Sigmoid colon (tissue), 7 donors: ENCODE results near the gene ZBTB7A. TPM values are rescaled to one million over a fixed set of nuclear protein-coding genes. Genes with fewer than 3 reads are reported as not detected.

ENCODE experiments used
- DNase-seq: peaks from one replicate; pipeline ENCODE4 v3.0.0-alpha.2; 2019
- H3K27ac ChIP-seq, 4 donors: fragments of 200-600 bp; sonication (generic); one replicate each; pipeline ENCODE4 v1.5.1; 2016 to 2019; ENCODE audit warnings: mild to moderate bottlenecking in 1 of 4
- H3K27me3 ChIP-seq, 3 donors: fragments of 200-600 bp; sonication (generic); one replicate each; pipeline ENCODE4 v1.5.1; 2019; ENCODE audit warnings: mild to moderate bottlenecking in 1 of 3
- H3K36me3 ChIP-seq, 4 donors: fragments of 200-600 bp; sonication (generic); one replicate each; pipeline ENCODE4 v1.5.1; 2016 to 2019
- H3K4me1 ChIP-seq, 4 donors: fragments of 200-600 bp; sonication (generic); one replicate each; pipeline ENCODE4 v1.5.1; 2017 to 2019
- H3K4me3 ChIP-seq, 4 donors: fragments of 200-600 bp; sonication (generic); one replicate each; pipeline ENCODE4 v1.5.1; 2017 to 2019; ENCODE audit warnings: mild to moderate bottlenecking in 2 of 4, moderate library complexity in 1 of 4
- H3K9me3 ChIP-seq, 4 donors: fragments of 200-600 bp in 3 of 4; sonication (generic) in 3 of 4; one replicate each; pipeline versions ENCODE4 v1.5.1 to v1.6.1; 2013 to 2019
- EP300 ChIP-seq, 4 donors: sonication (generic); formaldehyde crosslinking; IDR thresholded peaks; one replicate each; pipeline ENCODE4 v1.6.1; 2017; ENCODE audit warnings: antibody characterized with exemption in 4 of 4
- POLR2A ChIP-seq, 2 donors: fragments of 450-650 bp; IDR thresholded peaks; one replicate each; pipeline ENCODE4 v1.6.1; 2016; ENCODE audit warnings: antibody characterized with exemption in 2 of 2, mild to moderate bottlenecking in 2 of 2, moderate library complexity in 2 of 2
- POLR2AphosphoS5 ChIP-seq, 4 donors: sonication (generic); formaldehyde crosslinking; IDR thresholded peaks; one replicate each; pipeline ENCODE4 v1.6.1; 2017; ENCODE audit warnings: antibody characterized with exemption in 4 of 4
- WGBS, 2 donors: extraction: QIAGEN DNeasy Blood & Tissue Kit; methylation state at CpG; one replicate each; pipeline ENCODE4 v1.1.7; 2013; 5-methylcytosine and 5-hydroxymethylcytosine counted together
- intact Hi-C: fragments of 100-400 bp; cut with DNase I; formaldehyde crosslinking; loops from one replicate; pipeline ENCODE4 v1.15.1; 2023
- polyA plus RNA-seq, 3 donors: library from polyadenylated mRNA; stranded (reverse); fragments of 200-250 nt; gene quantifications; one replicate each; pipeline ENCODE4 v1.2.3, GENCODE V29; 2013
- total RNA-seq, 4 donors: library from RNA; depleted of rRNA; stranded (reverse); fragments of >200 nt; gene quantifications; one replicate each; pipeline ENCODE4 v1.1.0, GENCODE V29; 2016
- TF ChIP-seq, protein P1 (sequence below), 4 experiments: fragments of 450-650 bp in 3 of 4; fragments of 200-600 bp in 1 of 4; IDR thresholded peaks; one replicate each; pipeline ENCODE4 v1.5.1; 2016 to 2019; ENCODE audit warnings: antibody characterized with exemption in 4 of 4, mild to moderate bottlenecking in 3 of 4, moderate library complexity in 2 of 4
- donor health status: healthy with polysubstance abuse.
- donor health status: Bipolar disorder and iron deficiency.
- donor health status: healthy.

The ZBTB7A gene
- total and polyA plus RNA-seq, 7 donors = 22.8 to 53.2 (median 38.2) TPM

DNA sequence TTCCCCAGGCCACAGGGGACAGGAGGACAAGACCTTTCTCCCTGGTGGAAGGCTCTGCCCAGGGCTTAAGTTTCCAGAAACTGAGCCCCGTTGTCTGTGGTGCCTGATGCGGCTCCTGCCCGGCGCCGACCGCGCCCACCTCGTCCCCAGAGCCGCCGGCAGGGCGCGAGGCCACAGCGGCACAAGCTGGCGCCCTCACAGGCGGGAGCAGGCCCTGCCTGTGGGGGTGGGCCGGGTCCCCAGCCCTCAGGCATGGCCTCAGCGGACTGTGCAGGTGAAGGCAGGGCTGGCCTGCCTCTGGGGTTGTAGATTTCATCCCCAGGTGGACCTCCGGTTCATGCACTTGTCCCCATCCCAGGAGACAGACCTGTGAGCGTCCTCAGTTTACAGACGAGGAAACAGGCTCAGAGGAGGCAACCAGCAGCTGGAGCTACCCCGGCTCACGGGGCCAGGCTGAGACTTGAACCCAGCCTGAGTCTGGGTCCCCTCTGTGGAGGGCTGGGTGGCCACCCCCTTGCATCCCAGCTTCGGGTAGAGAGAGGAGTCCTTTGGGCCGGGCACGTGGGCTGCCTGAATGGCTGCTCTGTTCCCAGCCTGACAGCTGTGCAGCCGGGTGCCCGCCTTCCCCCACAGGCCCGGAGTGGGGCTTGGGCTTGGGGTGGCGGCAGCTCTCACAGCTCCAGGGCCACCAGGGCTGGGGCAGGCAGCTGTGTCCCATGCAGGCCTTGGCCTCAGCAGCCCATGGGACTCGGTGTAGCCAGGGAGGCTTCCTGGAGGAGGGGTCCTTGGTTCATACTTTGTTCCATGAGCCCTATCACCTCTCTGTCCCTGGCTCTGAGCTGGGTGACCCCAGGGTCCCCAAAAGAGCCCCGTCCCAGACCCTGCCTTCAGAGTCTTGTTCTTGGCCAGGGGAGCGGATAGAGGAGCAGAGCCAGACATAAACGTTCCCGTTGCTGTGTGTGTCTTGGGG is 32.4 kb downstream of the ZBTB7A start:
- no peak for TF ChIP-seq POLR2A (IDR thresholded peaks at IDR 0.05)
- TF ChIP-seq POLR2AphosphoS5 (IDR thresholded peaks at IDR 0.05) = peak in 1 of 4 donors; percentile 8
- Histone ChIP-seq H3K9me3 (no peaks in the 10 kb centered on the region), H3K36me3 (peaks cover 26 to 94% (median 43%) of the 10 kb centered on the region in 4 donors), H3K27me3 (no peaks in the 10 kb centered on the region), H3K4me1 (peaks cover 0 to 7% (median 2%) of the 10 kb centered on the region in 4 donors), H3K27ac (no peak overlapping the region), H3K4me3 (no peak overlapping the region)
- WGBS, 2 donors = 81 to 89% methylated on average over 34 of the region's 34 CpGs
- intact Hi-C loops = no loop called here
- DNase-seq = no peak

DNA sequence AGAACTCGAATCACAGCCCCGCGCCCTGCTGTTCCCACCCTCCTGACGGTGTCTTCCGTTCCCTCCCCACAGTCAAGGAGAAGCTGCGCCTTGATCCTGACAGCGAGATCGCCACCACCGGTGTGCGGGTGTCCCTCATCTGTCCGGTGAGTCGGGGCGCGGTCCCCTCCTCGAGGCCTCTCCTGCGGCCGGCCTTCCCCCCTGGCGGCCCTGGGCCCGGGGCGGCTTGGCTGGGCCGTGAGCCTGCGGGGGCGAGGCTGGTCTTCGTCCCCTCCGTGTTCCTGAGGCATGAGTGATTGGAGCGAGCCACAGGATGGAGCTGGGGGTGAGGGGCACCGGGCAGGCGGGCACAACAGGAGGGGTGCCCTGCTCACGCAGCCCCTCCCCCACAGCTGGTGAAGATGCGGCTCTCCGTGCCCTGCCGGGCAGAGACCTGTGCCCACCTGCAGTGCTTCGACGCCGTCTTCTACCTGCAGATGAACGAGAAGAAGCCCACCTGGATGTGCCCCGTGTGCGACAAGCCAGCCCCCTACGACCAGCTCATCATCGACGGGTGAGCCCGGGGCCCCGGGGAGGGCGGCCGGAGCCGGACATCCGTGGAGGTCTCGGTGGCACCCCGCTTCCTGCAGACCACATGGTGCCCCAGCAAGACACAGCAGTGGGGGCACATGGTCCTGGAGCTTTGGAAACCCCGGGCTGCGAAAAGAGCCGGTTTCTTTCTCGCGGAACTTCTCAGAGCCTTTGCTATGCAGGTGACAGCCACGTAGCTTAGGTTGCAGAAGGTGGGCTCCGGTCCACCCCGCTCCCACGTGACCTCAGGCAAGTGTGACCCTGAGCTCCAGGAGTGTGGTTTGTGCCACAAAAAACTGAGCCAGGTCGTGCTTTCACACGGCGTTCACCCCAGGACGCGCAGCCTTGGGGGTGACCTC is 33.4 kb downstream of the ZBTB7A start:
- H3K27me3 ChIP-seq = no peaks in the 10 kb centered on the region
- H3K4me1 ChIP-seq = peaks cover 0 to 7% (median 2%) of the 10 kb centered on the region in 4 donors
- intact Hi-C loops = no loop called here
- H3K36me3 ChIP-seq = peaks cover 36 to 98% (median 52%) of the 10 kb centered on the region in 4 donors
- no peak for DNase-seq
- no peak for TF ChIP-seq EP300 (IDR thresholded peaks at IDR 0.05)
- TF ChIP-seq, protein P1, sequence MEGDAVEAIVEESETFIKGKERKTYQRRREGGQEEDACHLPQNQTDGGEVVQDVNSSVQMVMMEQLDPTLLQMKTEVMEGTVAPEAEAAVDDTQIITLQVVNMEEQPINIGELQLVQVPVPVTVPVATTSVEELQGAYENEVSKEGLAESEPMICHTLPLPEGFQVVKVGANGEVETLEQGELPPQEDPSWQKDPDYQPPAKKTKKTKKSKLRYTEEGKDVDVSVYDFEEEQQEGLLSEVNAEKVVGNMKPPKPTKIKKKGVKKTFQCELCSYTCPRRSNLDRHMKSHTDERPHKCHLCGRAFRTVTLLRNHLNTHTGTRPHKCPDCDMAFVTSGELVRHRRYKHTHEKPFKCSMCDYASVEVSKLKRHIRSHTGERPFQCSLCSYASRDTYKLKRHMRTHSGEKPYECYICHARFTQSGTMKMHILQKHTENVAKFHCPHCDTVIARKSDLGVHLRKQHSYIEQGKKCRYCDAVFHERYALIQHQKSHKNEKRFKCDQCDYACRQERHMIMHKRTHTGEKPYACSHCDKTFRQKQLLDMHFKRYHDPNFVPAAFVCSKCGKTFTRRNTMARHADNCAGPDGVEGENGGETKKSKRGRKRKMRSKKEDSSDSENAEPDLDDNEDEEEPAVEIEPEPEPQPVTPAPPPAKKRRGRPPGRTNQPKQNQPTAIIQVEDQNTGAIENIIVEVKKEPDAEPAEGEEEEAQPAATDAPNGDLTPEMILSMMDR (IDR thresholded peaks at IDR 0.05) = no peak
- no peak for TF ChIP-seq POLR2AphosphoS5 (IDR thresholded peaks at IDR 0.05)
- no peak for TF ChIP-seq POLR2A (IDR thresholded peaks at IDR 0.05)
- no peak overlapping the region for H3K27ac ChIP-seq
- 89 to 92% methylated on average over 63 of the region's 63 CpGs for WGBS, 2 donors
- H3K4me3 ChIP-seq = no peak overlapping the region
- H3K9me3 ChIP-seq = no peaks in the 10 kb centered on the region

DNA sequence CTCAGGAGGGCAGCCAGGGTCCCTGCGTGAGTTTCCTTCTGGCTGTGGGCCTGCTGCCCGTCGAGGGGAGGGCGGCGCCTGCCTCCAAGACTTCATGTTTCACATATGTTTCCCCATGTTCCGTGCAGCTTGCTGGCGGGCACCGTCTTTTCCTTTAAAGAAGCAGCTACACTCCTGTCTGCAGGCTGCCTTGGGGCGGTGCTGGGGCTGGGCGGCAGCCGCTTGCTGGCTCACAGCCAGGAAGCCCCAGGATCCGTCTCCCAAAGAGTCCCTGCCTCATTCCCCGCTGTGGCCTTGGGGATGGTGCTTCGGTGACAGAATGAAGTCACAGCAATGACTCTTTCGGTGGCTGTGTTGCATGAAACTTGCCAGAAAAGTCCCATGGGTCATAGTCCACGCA is 34.3 kb downstream of the ZBTB7A start:
- Histone ChIP-seq H3K36me3 (peaks cover 39 to 98% (median 51%) of the 10 kb centered on the region in 4 donors), H3K4me1 (peaks cover 0 to 7% (median 2%) of the 10 kb centered on the region in 4 donors), H3K4me3 (no peak overlapping the region), H3K27me3 (no peaks in the 10 kb centered on the region), H3K9me3 (no peaks in the 10 kb centered on the region), H3K27ac (no peak overlapping the region)
- no peak for DNase-seq
- TF ChIP-seq POLR2AphosphoS5 (IDR thresholded peaks at IDR 0.05) (peak in 2 of 4 donors; percentile 12 to 14), POLR2A (IDR thresholded peaks at IDR 0.05) (no peak)
- intact Hi-C loops = no loop called here
- WGBS, 2 donors = 73 to 83% methylated on average over 16 of the region's 16 CpGs

DNA sequence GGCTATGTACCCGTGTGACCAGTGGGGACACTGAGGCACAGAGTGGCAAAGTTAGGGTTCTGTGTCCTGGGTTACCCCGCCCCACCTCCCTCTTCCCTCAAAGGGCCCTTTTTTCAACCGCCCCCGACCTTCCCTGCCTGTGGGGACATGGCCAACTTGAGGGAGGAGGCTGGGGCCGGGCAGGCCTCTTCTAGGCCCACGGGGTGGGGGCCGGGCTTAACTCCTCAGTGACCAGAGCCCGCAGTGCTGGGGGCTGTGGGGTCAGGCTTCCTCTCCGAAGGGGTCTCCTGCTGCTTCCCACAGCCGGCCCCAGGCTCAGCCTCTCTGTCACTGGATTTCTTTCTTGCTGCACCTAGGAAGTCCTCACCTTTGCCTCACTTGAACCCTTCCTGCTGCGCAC is 35.3 kb downstream of the ZBTB7A start:
- Histone ChIP-seq H3K9me3 (no peaks in the 10 kb centered on the region), H3K36me3 (peaks cover 39 to 98% (median 47%) of the 10 kb centered on the region in 4 donors), H3K27ac (no peak overlapping the region), H3K27me3 (no peaks in the 10 kb centered on the region), H3K4me1 (peaks cover 0 to 7% (median 2%) of the 10 kb centered on the region in 4 donors), H3K4me3 (no peak overlapping the region)
- TF ChIP-seq, protein P1 (IDR thresholded peaks at IDR 0.05) = no peak
- no peak for TF ChIP-seq POLR2AphosphoS5 (IDR thresholded peaks at IDR 0.05)
- no peak for TF ChIP-seq EP300 (IDR thresholded peaks at IDR 0.05)
- no peak for TF ChIP-seq POLR2A (IDR thresholded peaks at IDR 0.05)
- intact Hi-C loops = no loop called here
- no peak for DNase-seq
- 82 to 89% methylated on average over 11 of the region's 11 CpGs for WGBS, 2 donors

DNA sequence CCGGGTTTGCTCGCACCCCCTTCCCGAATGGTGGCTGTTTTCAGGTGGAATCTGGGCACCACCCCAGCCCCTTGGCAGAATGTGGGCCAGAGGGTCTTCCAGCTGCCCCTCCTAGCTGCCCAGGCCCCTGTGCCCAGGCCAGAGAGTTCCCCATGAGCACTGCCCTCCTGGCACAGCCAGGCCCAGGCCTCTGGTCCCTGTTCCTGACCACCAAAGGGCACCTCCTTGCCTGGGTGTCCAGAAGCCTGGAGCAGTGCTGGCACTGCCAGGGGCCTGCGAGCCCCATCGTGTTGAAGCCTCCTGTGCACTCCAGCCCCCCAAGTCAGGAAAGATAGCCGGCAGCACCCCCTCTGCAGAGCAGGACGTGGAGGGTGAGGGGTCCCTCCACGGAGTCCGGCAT is 35.7 kb downstream of the ZBTB7A start:
- H3K9me3 ChIP-seq = no peaks in the 10 kb centered on the region
- peaks cover 0 to 7% (median 2%) of the 10 kb centered on the region in 4 donors for H3K4me1 ChIP-seq
- H3K27ac ChIP-seq = no peak overlapping the region
- TF ChIP-seq, protein P1 (IDR thresholded peaks at IDR 0.05) = no peak
- no peak for TF ChIP-seq EP300 (IDR thresholded peaks at IDR 0.05)
- TF ChIP-seq POLR2AphosphoS5 (IDR thresholded peaks at IDR 0.05) = no peak
- no peak for TF ChIP-seq POLR2A (IDR thresholded peaks at IDR 0.05)
- DNase-seq = no peak
- intact Hi-C loops = no loop called here
- H3K36me3 ChIP-seq = peaks cover 39 to 97% (median 47%) of the 10 kb centered on the region in 4 donors
- H3K27me3 ChIP-seq = no peaks in the 10 kb centered on the region
- no peak overlapping the region for H3K4me3 ChIP-seq
- WGBS, 2 donors = 83 to 90% methylated on average over 9 of the region's 9 CpGs
